ENCODE results near the gene SLC4A1.

SLC4A1 gene

GRCh38 chr17:44219616-44220212 is 48.2 kb downstream of the SLC4A1 start, which contains the start of gene UBTF:
UBTF (minus strand) TSS chr17:44219675; CDS start chr17:44218229, 1,446 bp downstream.
- FAIRE-seq, result no peak

- no peak for FAIRE-seq
Observed at GRCh38 chr17:44219108-44219615, 48.8 kb downstream of the SLC4A1 start.

GRCh38 chr17:44218344-44219107 is 49.4 kb downstream of the SLC4A1 start:
- FAIRE-seq, result no peak

- no peak for FAIRE-seq
Observed at GRCh38 chr17:44217738-44218343, 50.1 kb downstream of the SLC4A1 start.

DNA sequence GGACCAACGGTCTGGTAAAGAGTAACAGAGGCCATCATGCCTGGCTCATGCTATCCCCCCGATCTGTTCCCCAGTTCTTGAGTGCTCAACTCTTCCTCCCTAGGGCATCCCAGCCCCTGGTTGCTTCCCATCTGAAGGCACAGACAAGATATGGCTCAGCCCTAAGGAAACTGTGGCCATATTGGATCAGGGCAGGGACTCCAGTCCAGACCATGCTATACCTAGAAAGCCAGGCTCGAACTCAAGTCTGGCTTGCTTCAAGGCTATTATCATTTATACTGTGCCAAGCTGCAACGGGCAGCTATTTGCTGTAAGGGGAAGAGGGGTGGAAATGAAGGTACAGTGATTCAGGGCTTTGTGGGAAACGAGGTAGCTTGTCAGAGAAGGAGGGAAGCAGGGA is 51.2 kb downstream of the SLC4A1 start:
- no peak for FAIRE-seq

DNA sequence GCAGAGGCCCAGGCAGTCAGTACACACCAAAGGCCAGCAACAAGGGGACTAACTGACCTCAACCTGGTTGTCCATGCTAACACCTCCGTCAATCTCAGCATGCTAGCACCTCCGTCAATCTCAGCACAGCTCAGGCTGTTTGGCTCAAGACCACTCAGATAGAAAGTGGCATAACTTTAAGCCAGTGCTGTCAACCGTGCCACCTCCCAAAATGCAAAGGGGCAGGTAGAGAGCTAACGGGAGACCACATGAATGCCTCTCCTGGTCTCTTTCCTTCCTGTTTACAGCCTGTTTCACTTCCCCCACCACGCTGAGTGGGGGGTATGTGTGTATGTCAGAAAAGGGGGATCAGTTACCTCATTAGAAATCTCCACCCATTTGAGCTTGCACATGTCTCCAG is 51.8 kb downstream of the SLC4A1 start:
- FAIRE-seq, result no peak

DNA sequence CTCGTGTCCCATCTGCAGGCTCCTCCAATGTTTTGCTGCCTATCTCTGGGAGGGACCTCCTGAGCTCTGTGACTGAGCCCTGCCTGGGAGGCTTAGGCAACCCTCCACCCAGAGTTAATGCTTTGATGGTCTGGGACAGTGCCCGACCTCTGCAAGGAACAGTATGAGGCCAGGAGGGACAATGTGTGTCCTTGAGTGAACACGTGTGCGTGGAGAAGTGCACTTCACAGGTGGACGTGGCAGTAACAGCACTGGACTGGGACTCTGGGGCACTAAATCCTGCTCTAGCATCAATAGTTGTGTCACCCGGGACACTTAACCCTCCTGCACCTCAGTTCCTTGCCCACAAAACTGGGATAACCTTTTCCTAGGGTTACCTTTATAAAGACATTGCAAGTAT is 53.0 kb downstream of the SLC4A1 start:
- no peak for FAIRE-seq

GRCh38 chr17:44214230-44214494 is 53.8 kb downstream of the SLC4A1 start:
- FAIRE-seq, result no peak

DNA sequence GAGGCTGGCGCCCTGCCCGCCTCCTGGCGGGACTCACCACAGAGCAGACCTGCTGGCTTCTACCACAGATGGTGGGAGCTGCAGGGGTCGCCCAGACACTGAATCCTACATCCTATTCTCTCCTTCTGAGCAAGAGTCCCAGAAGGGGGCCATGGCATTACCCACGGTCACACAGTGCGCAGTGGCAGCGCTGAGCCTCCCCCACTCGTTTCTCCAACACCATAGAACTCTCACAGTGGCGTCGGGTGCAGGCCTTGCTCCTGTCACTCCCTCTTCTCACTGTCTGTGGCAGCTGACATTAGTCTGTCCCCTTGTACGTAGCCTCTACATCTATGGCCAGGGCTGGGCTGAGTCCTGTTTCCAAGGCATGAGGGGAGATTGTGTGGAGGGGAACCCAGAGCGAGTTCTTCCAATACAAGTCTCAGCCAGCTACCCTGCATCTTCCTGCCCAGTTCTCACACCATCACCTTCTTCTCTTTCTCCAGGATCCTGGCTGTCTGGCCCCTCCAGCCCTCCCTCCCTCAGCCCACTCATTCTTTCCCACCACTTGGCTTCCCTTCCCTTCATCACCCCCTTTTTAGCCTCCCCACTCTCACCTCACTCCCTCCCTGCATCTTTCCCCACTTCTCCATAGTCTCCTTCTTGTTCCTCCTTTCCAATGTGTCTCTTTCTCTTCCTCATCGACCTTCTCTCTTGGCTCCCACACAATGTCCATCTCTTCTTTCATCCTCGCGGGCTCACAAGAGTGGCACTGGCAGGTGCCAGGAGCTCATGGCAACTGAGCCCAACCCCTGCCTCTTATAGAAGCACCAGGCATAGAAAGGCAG is 54.3 kb downstream of the SLC4A1 start:
- no peak for FAIRE-seq

GRCh38 chr17:44212507-44213402 is 55.2 kb downstream of the SLC4A1 start:
- no peak for FAIRE-seq

GRCh38 chr17:44211281-44212265 is 56.4 kb downstream of the SLC4A1 start:
- FAIRE-seq, result no peak

GRCh38 chr17:44210342-44211192 is 57.4 kb downstream of the SLC4A1 start:
- FAIRE-seq, result no peak

- FAIRE-seq, result no peak
Observed at GRCh38 chr17:44209786-44210341, 58.1 kb downstream of the SLC4A1 start.

DNA sequence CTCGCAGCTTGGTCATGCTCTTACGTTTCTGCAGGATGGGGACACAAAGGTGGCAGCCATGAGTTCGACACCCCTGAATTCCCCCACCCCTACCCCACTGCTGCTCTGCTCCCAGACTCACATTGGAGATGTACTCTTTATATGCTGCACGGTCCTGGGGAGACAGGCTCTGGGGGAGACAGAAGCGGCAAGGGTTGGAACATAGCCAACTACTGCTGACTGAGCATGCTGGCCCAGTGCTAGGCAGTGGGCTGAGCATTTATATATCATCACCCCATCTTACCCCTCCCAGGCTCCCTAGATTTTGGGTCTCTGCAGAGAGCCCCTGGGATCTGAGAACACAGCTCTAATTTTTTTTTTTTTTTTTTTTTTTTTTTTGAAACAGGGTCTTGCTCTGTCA is 60.2 kb downstream of the SLC4A1 start:
- no peak for FAIRE-seq

DNA sequence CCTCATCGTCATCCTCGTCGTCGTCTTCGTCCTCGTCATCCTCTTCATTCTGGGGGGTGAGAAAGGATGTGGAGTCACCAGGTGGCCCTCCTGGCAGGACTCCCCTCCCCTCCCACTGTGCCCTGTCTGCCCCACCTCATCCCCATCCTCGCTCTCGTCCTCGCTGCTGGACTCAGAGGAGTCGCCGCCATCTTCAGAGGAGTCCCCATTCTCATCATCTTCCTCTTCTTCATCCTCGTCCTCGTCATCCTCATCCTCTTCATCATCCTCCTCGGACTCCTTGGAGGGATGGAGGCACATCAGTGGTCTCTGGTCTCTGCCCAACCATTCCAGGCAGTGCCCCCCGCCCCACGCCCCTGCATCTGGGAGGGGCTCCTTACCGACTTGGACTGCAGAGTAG is 60.6 kb downstream of the SLC4A1 start:
- FAIRE-seq, result no peak

DNA sequence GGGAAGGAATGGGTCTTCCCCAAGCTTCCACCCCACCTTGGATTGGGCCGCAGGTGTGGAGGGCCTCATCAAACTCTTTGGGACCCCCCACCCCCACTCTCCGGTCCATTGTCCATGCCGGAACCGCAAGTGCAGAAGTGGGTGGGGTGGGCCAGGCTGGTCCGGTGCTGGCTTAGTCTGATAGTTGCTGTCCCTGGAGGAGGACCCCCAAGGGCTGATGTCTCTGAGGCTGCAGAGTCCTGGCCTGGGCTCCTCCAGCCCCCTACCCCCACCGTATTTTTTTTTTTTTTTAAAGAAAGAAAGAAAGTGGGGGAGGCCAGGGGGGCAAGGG is 61.1 kb downstream of the SLC4A1 start:
- no peak for FAIRE-seq

GRCh38 chr17:44205962-44206824 is 61.7 kb downstream of the SLC4A1 start:
- FAIRE-seq, result no peak

GRCh38 chr17:44204441-44204882 is 63.5 kb downstream of the SLC4A1 start:
- FAIRE-seq, result no peak
